ENCODE measurements around the gene TMEM37.

GRCh38 chr2:119419803-119420508 is 11.7 kb upstream of the TMEM37 start:
- TF ChIP-seq POLR2A (IDR thresholded peaks at IDR 0.05; ENCODE audit: low read depth, low read length) (no peak), POLR2AphosphoS5 (IDR thresholded peaks at IDR 0.05; ENCODE audit: low read depth, low read length) (no peak), TAF1 (IDR thresholded peaks at IDR 0.05; ENCODE audit: borderline replicate concordance, low read depth, low read length) (no peak)
